Stimulated activated CD4-positive, alpha-beta T cell treated with anti-CD3 and anti-CD28 coated beads, Interleukin-1b, Interleukin-23, amount 100 ng/mL, for 1 hour (primary cell): Measurements from ENCODE around the gene L3MBTL3.

Experiments
- DNase-seq, 2 donors: peaks; one replicate each; pipeline ENCODE4 v3.0.0-alpha.2; 2020; ENCODE audit warnings: low read depth in 2 of 2

Gene L3MBTL3

DNA sequence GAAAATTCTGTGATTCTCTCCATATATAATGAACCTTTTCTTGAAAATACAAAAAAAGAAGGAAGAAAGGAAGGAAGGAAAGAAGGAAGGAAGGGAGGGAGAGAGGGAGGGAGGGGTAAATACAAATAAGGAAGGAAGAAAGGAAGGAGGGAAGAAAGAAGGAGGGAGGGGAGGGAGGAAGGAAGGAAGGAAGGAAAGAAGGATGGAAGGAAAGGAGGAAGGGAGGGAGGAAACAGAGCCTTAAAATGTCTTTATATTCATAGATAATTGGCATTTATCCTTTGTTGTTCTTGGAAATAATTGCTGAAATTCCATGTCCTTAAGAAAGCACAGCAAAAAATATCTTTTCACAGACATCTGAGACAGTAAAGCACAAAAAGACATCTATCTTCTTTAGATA, 164.1 kb downstream of the L3MBTL3 start:
- DNase-seq: no peak

GRCh38 chr6:130183271-130184222, 165.2 kb downstream of the L3MBTL3 start:
- no peak for DNase-seq

DNA sequence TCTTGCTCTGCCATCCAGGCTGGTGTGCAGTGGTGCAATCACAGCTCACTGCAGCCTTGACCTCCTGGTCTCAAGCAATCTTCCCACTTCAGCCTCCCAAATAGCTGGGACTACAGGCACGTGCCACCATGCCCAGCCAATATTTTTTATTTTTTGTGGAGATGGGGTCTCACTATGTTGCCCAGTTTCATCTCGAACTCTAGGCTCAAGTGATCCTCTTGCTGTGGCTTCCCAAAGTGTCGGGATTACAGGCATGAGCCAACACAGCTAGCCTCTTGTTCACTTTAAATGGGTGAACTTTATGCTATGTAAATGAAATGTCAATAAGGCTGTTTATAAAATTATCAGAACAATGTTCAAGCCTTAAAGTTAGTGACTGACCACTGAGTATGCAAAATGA, 167.3 kb downstream of the L3MBTL3 start:
- DNase-seq: no peak

DNA sequence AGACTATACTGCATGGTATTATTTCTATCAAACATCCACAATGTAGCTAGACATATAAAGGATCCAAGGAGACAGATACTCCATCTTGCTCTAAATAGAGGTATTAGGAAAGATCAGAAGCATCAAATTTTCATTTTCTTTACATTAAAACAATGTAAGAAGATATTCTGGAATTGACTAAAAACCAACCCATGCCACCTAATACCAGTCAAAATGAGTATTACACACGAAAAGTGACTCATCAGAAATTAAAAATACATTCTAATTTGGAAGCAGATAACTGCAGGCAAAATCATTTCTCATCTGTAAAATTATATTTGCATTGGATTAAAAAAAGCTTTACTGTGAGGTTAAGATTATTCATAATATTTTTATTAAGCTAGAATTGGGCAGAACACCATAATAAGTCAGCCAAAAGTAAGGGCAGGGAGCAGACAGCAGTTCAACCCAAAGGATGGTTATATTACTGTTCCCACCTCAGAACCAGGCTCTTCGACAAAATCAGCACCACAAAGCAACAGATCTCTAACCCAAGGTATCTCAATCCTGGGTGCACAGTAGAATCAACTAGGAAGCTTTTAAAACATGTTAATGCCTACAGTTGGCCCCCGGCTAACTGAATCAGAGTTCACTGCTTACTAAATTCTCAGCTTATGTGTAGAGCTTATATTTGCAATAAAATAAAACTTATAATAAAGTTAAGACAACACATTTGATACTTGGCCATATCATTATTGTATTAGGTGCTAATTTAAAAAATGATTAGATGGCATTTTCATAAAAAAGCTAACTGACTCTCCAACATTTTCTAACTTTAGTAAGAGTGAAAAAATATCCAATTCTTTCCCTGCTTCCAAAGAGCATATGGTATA, 169.2 kb downstream of the L3MBTL3 start:
- no peak for DNase-seq

GRCh38 chr6:130188207-130188899, 170.0 kb downstream of the L3MBTL3 start:
- no peak for DNase-seq

DNA sequence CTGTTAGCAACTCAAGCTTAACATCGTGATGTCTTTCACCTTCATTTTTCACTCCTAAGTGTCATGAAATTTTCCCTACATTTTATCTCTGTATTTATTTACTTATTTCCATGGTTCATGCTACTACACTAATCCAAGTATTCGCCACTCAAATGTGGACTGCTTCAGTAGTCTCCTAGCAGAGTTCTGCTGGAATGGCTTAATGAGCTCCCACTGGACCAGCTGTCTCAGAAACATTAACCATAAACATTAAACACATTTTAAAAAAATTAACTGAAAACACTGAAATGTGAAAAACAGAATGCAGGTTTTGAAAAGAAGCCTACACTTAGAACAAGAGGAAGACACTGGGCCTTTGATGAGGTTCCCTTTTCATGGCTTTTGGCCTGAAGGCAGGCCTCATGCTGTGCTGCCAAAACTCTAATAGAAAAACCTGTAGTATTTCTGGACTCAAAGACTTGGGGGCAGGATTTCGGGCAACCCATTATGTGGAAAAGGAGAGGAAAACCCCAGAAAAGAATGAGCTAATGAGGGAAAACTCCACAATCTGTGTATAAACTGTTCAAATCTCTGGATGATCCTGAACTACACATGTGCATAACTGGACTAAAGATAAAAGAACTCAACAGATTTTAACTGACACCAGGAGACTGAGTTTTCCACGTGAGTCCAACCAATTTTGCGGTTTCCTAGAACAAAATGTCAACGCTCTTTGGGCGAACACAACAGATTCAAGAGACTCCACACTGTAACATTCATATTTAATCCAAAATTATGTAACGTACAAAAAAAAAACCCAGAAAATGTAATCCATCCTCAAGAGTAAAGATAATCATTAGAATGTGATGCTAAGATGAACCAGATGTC, 171.4 kb downstream of the L3MBTL3 start:
- no peak for DNase-seq
